H1 (cell line): ENCODE results near the gene ZBTB8B. TPM values are rescaled to one million over a fixed set of nuclear protein-coding genes. Genes with fewer than 3 reads are reported as not detected.

Experiments
- CTCF ChIA-PET: fragments of 300-600 bp; sonication (Branson Sonifier 250); formaldehyde crosslinking; loops from one replicate; lab custom pipeline; 2021; ENCODE audit not compliant: partially characterized antibody; lab: Charles Lee
- POLR2A ChIA-PET: fragments of 300-600 bp; sonication (Branson Sonifier 250); formaldehyde crosslinking; loops from one replicate; lab custom pipeline; 2021; ENCODE audit warnings: inconsistent platforms; ENCODE audit not compliant: partially characterized antibody; lab: Charles Lee
- DNase-seq, 2 experiments: peaks; one replicate each; pipeline versions ENCODE4 v3.0.0 to v3.0.0-alpha.2; 2010 to 2022; ENCODE audit warnings: low spot score in 2 of 2, low read depth in 1 of 2, mixed read lengths in 1 of 2
- FAIRE-seq: peaks from 2 replicates; lab custom pipeline; 2011; peaks lifted over from hg19 to GRCh38; lab: Jason Lieb, UNC
- H2AFZ ChIP-seq: 2 replicates; pipeline ENCODE4 v1.8.1; 2012; ENCODE audit warnings: low read length, inconsistent platforms
- H2AK5ac ChIP-seq: 2 replicates; pipeline ENCODE4 v1.6.1; 2013; ENCODE audit warnings: low read depth, low read length
- H2BK120ac ChIP-seq: replicated peaks from 2 replicates; pipeline ENCODE3; 2013; ENCODE audit warnings: low read depth, low read length, inconsistent platforms
- H2BK12ac ChIP-seq: 2 replicates; pipeline ENCODE4 v1.6.1; 2013; ENCODE audit warnings: low read depth, low read length
- H2BK15ac ChIP-seq: 2 replicates; pipeline ENCODE4 v1.6.1; 2013; ENCODE audit warnings: low read length
- H2BK20ac ChIP-seq: 2 replicates; pipeline ENCODE4 v1.6.1; 2013; ENCODE audit warnings: low read length
- H2BK5ac ChIP-seq: 2 replicates; pipeline ENCODE4 v1.6.1; 2013; ENCODE audit warnings: low read depth, low read length
- H3K14ac ChIP-seq: 2 replicates; pipeline ENCODE4 v1.6.1; 2013; ENCODE audit warnings: inconsistent platforms; ENCODE audit not compliant: insufficient read length
- H3K18ac ChIP-seq: 2 replicates; pipeline ENCODE4 v1.6.1; 2013; ENCODE audit warnings: low read length; ENCODE audit errors: extremely low read depth
- H3K23ac ChIP-seq: 2 replicates; pipeline ENCODE4 v1.6.1; 2013; ENCODE audit warnings: inconsistent platforms; ENCODE audit not compliant: insufficient read length
- H3K23me2 ChIP-seq: 2 replicates; pipeline ENCODE4 v1.6.1; 2013; ENCODE audit warnings: low read depth, low read length
- H3K27ac ChIP-seq: 2 replicates; pipeline ENCODE4 v1.6.1; 2011; ENCODE audit warnings: low read depth, low read length, inconsistent platforms
- H3K27me3 ChIP-seq, 4 experiments: replicated peaks in 1 of 4; 1 replicate in 1 of 4; 2 replicates in 3 of 4; pipeline versions ENCODE4 v1.6.1 to v1.8.1; 2011 to 2013; ENCODE audit warnings: low read length in 3 of 4, mild to moderate bottlenecking in 3 of 4, inconsistent platforms in 2 of 4, mixed read lengths in 2 of 4, moderate library complexity in 1 of 4; ENCODE audit not compliant: control insufficient read depth in 3 of 4, insufficient read depth in 3 of 4; ENCODE audit errors: extremely low read depth in 1 of 4
- H3K36me3 ChIP-seq, 4 experiments: 2 replicates each; pipeline versions ENCODE4 v1.6.1 to v1.8.1; 2011 to 2013; ENCODE audit warnings: mild to moderate bottlenecking in 4 of 4, low read length in 3 of 4, moderate library complexity in 2 of 4, control low read depth in 1 of 4, inconsistent platforms in 1 of 4; ENCODE audit not compliant: insufficient read depth in 4 of 4, control insufficient read depth in 2 of 4
- H3K4ac ChIP-seq: replicated peaks from 2 replicates; pipeline ENCODE3; 2013; ENCODE audit warnings: low read length, low read depth, mixed read lengths, inconsistent platforms; ENCODE audit not compliant: insufficient read length
- H3K4me1 ChIP-seq, 4 experiments: replicated peaks in 1 of 4; 1 replicate in 1 of 4; 2 replicates in 3 of 4; pipeline versions ENCODE4 v1.6.1 to v1.8.1; 2011 to 2013; ENCODE audit warnings: low read length in 3 of 4, inconsistent platforms in 2 of 4, mixed read lengths in 1 of 4; ENCODE audit not compliant: insufficient read depth in 4 of 4, control insufficient read depth in 3 of 4
- H3K4me2 ChIP-seq, 2 experiments: 2 replicates each; pipeline versions ENCODE4 v1.6.1 to v1.8.1; 2011 to 2013; ENCODE audit warnings: low read depth in 2 of 2, low read length in 2 of 2, control low read depth in 1 of 2, inconsistent platforms in 1 of 2, mild to moderate bottlenecking in 1 of 2; ENCODE audit not compliant: insufficient read depth in 1 of 2
- H3K4me3 ChIP-seq, 4 experiments: fragments of 200-600, 300-600 bp in 1 of 4; sonication (generic), shearing (Covaris generic), sonication (Bioruptor Twin) in 1 of 4; 2 replicates each; pipeline versions ENCODE4 v1.5.1 to v1.8.1; 2011 to 2016; ENCODE audit warnings: low read length in 4 of 4, low read depth in 3 of 4, control low read depth in 2 of 4, inconsistent platforms in 2 of 4, mild to moderate bottlenecking in 2 of 4, mixed read lengths in 1 of 4, moderate library complexity in 1 of 4; ENCODE audit not compliant: insufficient read depth in 2 of 4; ENCODE audit errors: extremely low read depth in 1 of 4
- H3K56ac ChIP-seq: replicated peaks from 2 replicates; pipeline ENCODE3; 2013; ENCODE audit warnings: low read depth, mild to moderate bottlenecking, mixed read lengths, low read length, inconsistent platforms; ENCODE audit not compliant: insufficient read length
- H3K79me1 ChIP-seq: 2 replicates; pipeline ENCODE4 v1.6.1; 2013; ENCODE audit warnings: low read depth, low read length, control low read depth
- H3K79me2 ChIP-seq, 2 experiments: 2 replicates each; pipeline versions ENCODE4 v1.6.1 to v1.8.1; 2012 to 2013; ENCODE audit warnings: low read length in 2 of 2, mild to moderate bottlenecking in 2 of 2, inconsistent platforms in 1 of 2; ENCODE audit not compliant: insufficient read depth in 2 of 2, control insufficient read depth in 1 of 2
- H3K9ac ChIP-seq, 4 experiments: replicated peaks in 1 of 4; 1 replicate in 1 of 4; 2 replicates in 3 of 4; pipeline versions ENCODE4 v1.6.1 to v1.8.1; 2011 to 2013; ENCODE audit warnings: low read depth in 3 of 4, low read length in 3 of 4, control low read depth in 2 of 4, mild to moderate bottlenecking in 2 of 4, moderate library complexity in 2 of 4, inconsistent platforms in 1 of 4; ENCODE audit errors: extremely low read depth in 1 of 4
- H3K9me3 ChIP-seq, 2 experiments: 2 replicates each; pipeline versions ENCODE4 v1.6.1 to v1.8.1; 2012 to 2013; ENCODE audit warnings: mild to moderate bottlenecking in 2 of 2, moderate library complexity in 2 of 2, control low read depth in 1 of 2, inconsistent platforms in 1 of 2, low read depth in 1 of 2, low read length in 1 of 2, mixed read lengths in 1 of 2; ENCODE audit not compliant: insufficient read depth in 2 of 2
- H4K20me1 ChIP-seq, 2 experiments: replicated peaks in 1 of 2; 2 replicates each; pipeline versions ENCODE3 to v1.8.1; 2011 to 2013; ENCODE audit warnings: inconsistent platforms in 2 of 2, low read length in 2 of 2, mild to moderate bottlenecking in 1 of 2; ENCODE audit not compliant: insufficient read depth in 2 of 2, control insufficient read depth in 1 of 2
- H4K5ac ChIP-seq: 2 replicates; pipeline ENCODE4 v1.6.1; 2013; ENCODE audit warnings: low read length, low read depth, mixed read lengths, inconsistent platforms; ENCODE audit not compliant: insufficient read length
- H4K8ac ChIP-seq: 2 replicates; pipeline ENCODE4 v1.8.0; 2013; ENCODE audit warnings: mild to moderate bottlenecking, moderate library complexity, low read length, inconsistent platforms; ENCODE audit not compliant: insufficient read depth; ENCODE audit errors: extremely low read depth
- H4K91ac ChIP-seq: replicated peaks from 2 replicates; pipeline ENCODE3; 2013; ENCODE audit warnings: low read length, mixed read lengths, inconsistent platforms; ENCODE audit not compliant: insufficient read length
- CEBPB ChIP-seq: IDR thresholded peaks from 2 replicates; pipeline ENCODE4 v1.6.1; 2012; ENCODE audit warnings: low read depth, low read length
- SP1 ChIP-seq: IDR thresholded peaks from 2 replicates; pipeline ENCODE4 v1.6.1; 2011; ENCODE audit warnings: low read depth, low read length
- TAF1 ChIP-seq: IDR thresholded peaks from 2 replicates; pipeline ENCODE4 v1.6.1; 2011; ENCODE audit warnings: mild to moderate bottlenecking, low read depth, low read length
- WGBS, 2 experiments: shearing (Covaris generic) in 1 of 2; methylation state at CpG; one replicate each; pipeline versions ENCODE4 v1.1.6 to v1.1.7; 2013 to 2015; ENCODE audit warnings: low lambda C conversion rate in 2 of 2, mixed read lengths in 2 of 2, inconsistent platforms in 1 of 2, low coverage in 1 of 2, missing lambda C conversion rate in 1 of 2; ENCODE audit not compliant: insufficient replicate concordance in 2 of 2, insufficient coverage in 1 of 2, insufficient read length in 1 of 2; ENCODE audit errors: extremely low coverage in 1 of 2, missing lambda C conversion rate in 1 of 2; 5-methylcytosine and 5-hydroxymethylcytosine counted together
- polyA plus RNA-seq, 7 experiments: library from polyadenylated mRNA; depleted of rRNA in 3 of 7; stranded (reverse) in 5 of 7; unstranded in 2 of 7; fragments of >200 nt in 5 of 7; fragments of 200-250 nt in 2 of 7; gene quantifications; 1 replicate in 5 of 7; 2 replicates in 1 of 7; 4 replicates in 1 of 7; pipeline versions ENCODE4 v1.2.1 to v1.2.3, GENCODE V29; 2011 to 2013; ENCODE audit warnings: missing spikeins in 2 of 7, mixed read lengths in 2 of 7
- total RNA-seq: library from RNA; stranded (reverse); fragmentation: NEBNext Ultra II Directional; extraction: Animal tissue kit (Norgen Biotek cat#: 25700); gene quantifications from 2 replicates; pipeline ENCODE4 v1.2.1, GENCODE V29; 2021

ZBTB8B gene
- total and polyA plus RNA-seq, 2 of the 8 experiments (the other 6 are each of a cell fraction or from before 2014, with no cell fraction given), result 1.3 to 3.7 TPM

GRCh38 chr1:32454726-32455125, 10.1 kb upstream of the ZBTB8B start:
- Histone ChIP-seq H3K4me2 (no peak overlapping the region), H3K79me2 (no peaks in the 10 kb centered on the region), H2BK15ac (no peak overlapping the region), H3K23ac (no peak overlapping the region), H3K4me1 (no peaks in the 10 kb centered on the region; a peak in 2 of 7 replicates), H3K9me3 (peaks cover 27 to 34% of the 10 kb centered on the region in 2 experiments), H3K79me1 (no peaks in the 10 kb centered on the region), H2AK5ac (no peak overlapping the region), H2BK12ac (no peak overlapping the region), H2BK5ac (no peak overlapping the region), H3K14ac (no peak overlapping the region), H3K56ac (no peak overlapping the region), H3K23me2 (no peaks in the 10 kb centered on the region), H2AFZ (no peak overlapping the region), H4K20me1 (no peaks in the 10 kb centered on the region), H4K8ac (no peak overlapping the region), H2BK120ac (no peak overlapping the region), H2BK20ac (no peak overlapping the region), H3K4me3 (no peak overlapping the region; a peak in 1 of 8 replicates), H3K18ac (no peak overlapping the region), H3K36me3 (peaks cover 0 to 4% (median 0%) of the 10 kb centered on the region in 4 experiments; a peak in 2 of 8 replicates), H3K9ac (no peak overlapping the region), H4K5ac (no peak overlapping the region), H3K27ac (no peak overlapping the region), H3K4ac (no peak overlapping the region), H4K91ac (no peak overlapping the region), H3K27me3 (no peaks in the 10 kb centered on the region)
- no peak for FAIRE-seq
- DNase-seq, result no peak
- ChIA-PET CTCF (interaction anchor here (1.1 to 1.6 kb wide), 2 partner anchors 41 to 257 kb away, joined by 4 to 6 read pairs; no protein-coding TSS in a partner anchor), POLR2A (interaction anchor here (1.1 kb wide), 2 partner anchors 11 to 196 kb away, joined by 4 read pairs; partner anchors contain the start of gene RBBP4)
- TF ChIP-seq SP1 (0 out of 2 replicates have a peak, but pooled peaks have one; percentile 28), TAF1 (no peak), CEBPB (no peak)
- 81% methylated on average over 1 of the region's 1 CpG; no CpG with 5 or more reads in 1 of the 2 experiments for WGBS, 2 experiments
